D721Med (cell line): ENCODE measurements around the gene DCAF8L1.

ENCODE experiments used
- DNase-seq: peaks from one replicate; pipeline ENCODE4 v3.0.0; 2011; ENCODE audit warnings: low spot score; ENCODE audit not compliant: insufficient read length
- FAIRE-seq: peaks from 2 replicates; lab custom pipeline; 2011; peaks lifted over from hg19 to GRCh38; lab: Jason Lieb, UNC
- TF ChIP-seq, protein P1 (sequence below): IDR thresholded peaks from 2 replicates; pipeline ENCODE4 v1.5.1; 2012; ENCODE audit warnings: mild to moderate bottlenecking, control low read depth; ENCODE audit not compliant: insufficient read depth; ENCODE audit errors: missing control alignments

DCAF8L1 gene

DNA sequence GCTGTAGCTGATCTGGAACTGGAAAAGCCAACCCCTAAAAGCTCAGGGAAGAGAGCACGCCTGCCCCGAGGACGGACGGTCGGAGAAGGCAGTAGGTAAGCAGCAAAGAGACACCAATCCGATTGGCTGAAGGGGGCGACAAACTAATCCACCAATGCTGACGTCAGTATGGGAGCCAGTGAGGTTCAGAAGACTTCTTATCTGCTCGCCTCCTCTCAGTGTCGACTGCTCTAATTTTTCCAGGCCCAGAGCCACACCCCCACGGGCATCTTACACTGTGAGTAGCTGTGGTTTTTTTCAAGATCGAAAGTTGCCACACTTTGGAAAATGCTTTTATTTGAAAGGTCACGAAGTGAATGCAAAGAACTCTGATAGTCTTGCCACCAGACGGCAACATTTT is at the start of gene DCAF8L1:
Gene DCAF8L1 (minus strand): TSS at position 101 of the 400 bp plus-strand sequence. CDS start 115 bp downstream, outside the sequence.
- no peak for DNase-seq
- TF ChIP-seq, protein P1, sequence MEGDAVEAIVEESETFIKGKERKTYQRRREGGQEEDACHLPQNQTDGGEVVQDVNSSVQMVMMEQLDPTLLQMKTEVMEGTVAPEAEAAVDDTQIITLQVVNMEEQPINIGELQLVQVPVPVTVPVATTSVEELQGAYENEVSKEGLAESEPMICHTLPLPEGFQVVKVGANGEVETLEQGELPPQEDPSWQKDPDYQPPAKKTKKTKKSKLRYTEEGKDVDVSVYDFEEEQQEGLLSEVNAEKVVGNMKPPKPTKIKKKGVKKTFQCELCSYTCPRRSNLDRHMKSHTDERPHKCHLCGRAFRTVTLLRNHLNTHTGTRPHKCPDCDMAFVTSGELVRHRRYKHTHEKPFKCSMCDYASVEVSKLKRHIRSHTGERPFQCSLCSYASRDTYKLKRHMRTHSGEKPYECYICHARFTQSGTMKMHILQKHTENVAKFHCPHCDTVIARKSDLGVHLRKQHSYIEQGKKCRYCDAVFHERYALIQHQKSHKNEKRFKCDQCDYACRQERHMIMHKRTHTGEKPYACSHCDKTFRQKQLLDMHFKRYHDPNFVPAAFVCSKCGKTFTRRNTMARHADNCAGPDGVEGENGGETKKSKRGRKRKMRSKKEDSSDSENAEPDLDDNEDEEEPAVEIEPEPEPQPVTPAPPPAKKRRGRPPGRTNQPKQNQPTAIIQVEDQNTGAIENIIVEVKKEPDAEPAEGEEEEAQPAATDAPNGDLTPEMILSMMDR, result no peak
- no peak for FAIRE-seq

DNA sequence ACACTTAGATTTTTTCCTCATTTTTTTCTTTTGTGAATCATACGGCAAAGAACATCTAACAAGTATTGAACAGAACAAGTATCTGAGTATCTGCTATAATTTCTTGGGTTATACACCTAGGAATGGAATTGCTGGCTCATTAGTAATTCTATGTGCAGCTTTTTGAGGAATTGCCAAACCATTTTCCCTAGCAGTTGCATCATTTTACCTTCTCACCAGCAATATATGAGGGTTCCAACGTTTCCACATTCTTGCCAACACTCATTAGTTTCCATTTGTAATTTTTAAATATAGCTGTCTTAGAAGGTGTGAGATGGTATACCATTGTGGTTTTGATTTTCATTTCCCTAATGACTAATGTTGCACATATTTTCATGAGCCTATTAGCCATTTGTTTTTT is 41.1 kb upstream of the DCAF8L1 start:
- TF ChIP-seq, protein P1, result no peak
- FAIRE-seq, result no peak
- no peak for DNase-seq

DNA sequence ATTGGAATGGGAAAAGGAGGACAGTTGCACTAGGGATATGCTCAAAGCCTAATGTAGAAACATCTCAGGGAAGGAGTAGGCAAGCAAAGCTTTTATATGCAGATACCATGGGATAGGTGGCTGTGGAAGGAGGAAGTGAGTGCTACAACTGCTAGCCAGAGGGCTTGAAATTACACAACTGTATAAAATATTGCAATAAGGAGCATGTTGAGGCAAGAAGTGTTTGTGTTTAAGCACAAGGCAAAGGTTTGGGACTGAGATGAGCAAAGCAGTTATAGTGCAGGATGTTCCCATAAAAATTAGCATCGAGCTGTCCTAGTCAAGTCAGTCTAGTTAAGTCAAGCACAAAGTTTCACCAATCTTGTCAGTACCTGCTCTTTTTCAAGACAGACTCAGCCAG is 35.6 kb upstream of the DCAF8L1 start:
- TF ChIP-seq, protein P1, result no peak
- DNase-seq (no peak), FAIRE-seq (no peak)

DNA sequence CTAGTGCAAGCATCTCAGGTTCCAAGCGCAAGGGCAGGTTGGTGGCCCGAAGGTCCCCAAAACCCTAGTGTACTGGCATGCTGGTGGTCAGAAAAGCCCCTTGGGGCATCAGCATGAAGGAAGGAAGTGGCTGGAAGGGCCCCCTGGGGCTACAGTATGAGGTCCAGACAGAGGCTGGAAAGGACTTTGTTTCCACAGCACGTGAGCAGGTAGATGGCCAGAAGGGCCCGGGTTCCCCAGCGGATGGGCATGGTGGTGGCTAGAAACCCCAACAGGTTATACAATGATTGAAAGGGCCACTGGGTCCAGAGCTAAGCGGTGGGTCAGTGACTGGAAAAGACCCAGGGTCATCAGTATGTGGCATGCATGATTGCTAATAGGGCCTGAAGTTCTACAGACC is 34.7 kb upstream of the DCAF8L1 start:
- TF ChIP-seq, protein P1, result no peak
- FAIRE-seq (no peak), DNase-seq (no peak)

DNA sequence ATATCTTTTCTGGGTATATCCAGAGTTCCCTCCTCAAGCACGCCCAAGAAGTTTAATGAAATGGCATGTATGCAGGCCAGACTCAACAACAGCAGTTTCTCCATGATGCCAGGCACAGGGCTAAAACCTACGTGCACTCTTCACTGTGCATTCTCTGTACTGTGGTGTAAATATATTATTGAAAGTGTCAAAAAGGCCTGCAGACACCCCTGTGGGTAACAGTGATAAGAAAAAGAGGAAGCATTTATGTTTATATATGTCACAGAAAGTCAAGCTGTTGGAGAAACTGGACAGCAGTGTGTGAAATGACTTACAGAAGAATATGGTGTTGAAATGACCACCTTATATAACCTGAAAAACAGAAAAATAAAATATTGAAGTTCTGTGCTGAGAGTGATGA is 29.6 kb upstream of the DCAF8L1 start:
- DNase-seq, result no peak
- no peak for FAIRE-seq
- TF ChIP-seq, protein P1, result no peak

DNA sequence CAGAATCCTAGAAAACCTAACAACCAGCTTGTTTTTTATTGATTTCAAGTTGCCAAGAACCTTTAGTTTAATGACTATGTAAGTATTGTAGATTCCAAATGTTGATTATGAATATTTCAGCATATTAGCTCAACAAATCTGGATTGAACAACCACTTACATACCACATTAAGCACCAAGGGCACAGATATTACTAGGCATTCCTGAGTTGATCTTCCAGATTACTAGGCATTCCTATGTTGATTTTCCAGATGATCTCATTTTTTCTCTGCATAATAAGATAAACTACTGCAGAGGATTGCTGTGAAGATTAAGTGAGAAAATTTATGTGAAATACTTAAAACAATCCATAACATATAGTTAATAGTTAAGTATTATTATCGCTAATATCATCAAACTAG is 17.4 kb upstream of the DCAF8L1 start:
- no peak for FAIRE-seq
- no peak for DNase-seq

DNA sequence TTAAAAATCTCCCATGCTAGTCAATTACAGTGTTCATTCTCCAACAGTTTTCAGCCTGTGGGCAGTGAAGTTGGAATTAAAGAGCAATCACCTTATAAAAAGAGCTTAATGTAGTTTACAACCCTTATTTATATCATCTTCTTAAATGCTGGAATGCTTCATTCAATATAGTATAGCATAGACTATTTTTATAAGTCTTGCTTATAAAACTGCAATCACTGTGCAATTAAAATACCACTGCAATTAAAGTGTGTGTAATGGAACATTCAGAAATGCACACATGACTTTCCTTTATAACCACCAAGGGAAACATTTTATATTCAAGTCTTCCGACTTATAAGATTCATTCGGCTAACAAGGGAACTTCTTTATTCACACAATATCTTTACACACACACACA is 16.4 kb upstream of the DCAF8L1 start:
- TF ChIP-seq, protein P1, result no peak
- FAIRE-seq (no peak), DNase-seq (no peak)

More for the DNA sequence above, 17.4 kb upstream of the DCAF8L1 start:
- TF ChIP-seq, protein P1, result no peak
